GM12872 (cell line): ENCODE measurements around the gene DCT.

ENCODE experiments used
- TF ChIP-seq, protein P1 (sequence below): IDR thresholded peaks from 3 replicates; pipeline ENCODE4 v1.5.1; 2011; ENCODE audit warnings: low read depth, mild to moderate bottlenecking, low read length, moderate library complexity; ENCODE audit not compliant: insufficient read depth

Gene DCT

DNA sequence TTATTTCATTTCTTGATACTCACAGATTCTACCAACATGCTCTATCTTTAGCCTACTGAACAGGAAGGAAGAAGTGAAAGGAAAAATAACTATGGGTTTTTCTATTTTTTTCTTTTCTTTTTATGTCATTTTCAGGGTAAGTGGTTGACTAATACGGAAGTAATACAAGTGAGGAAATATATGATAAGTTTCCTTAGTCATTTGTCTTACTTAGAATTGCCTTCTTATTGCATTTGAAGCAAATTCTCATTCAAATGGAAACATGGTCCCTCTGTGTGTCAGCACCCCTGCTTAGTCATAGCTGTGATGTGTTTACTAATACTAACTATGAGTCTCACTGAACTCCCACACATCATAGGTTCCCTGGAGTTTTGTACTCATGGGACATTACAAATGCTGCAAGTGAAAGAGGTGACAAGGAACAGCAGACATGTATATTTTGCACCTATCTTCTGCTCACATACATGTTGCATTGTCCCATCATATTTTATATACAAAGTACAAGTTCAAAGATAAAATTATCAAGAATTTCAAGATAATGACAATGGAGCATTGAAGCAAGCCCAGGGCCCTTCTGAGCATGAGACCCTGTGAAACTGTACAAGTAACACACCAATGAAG, 60.1 kb downstream of the DCT start:
- TF ChIP-seq, protein P1, sequence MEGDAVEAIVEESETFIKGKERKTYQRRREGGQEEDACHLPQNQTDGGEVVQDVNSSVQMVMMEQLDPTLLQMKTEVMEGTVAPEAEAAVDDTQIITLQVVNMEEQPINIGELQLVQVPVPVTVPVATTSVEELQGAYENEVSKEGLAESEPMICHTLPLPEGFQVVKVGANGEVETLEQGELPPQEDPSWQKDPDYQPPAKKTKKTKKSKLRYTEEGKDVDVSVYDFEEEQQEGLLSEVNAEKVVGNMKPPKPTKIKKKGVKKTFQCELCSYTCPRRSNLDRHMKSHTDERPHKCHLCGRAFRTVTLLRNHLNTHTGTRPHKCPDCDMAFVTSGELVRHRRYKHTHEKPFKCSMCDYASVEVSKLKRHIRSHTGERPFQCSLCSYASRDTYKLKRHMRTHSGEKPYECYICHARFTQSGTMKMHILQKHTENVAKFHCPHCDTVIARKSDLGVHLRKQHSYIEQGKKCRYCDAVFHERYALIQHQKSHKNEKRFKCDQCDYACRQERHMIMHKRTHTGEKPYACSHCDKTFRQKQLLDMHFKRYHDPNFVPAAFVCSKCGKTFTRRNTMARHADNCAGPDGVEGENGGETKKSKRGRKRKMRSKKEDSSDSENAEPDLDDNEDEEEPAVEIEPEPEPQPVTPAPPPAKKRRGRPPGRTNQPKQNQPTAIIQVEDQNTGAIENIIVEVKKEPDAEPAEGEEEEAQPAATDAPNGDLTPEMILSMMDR: no peak

DNA sequence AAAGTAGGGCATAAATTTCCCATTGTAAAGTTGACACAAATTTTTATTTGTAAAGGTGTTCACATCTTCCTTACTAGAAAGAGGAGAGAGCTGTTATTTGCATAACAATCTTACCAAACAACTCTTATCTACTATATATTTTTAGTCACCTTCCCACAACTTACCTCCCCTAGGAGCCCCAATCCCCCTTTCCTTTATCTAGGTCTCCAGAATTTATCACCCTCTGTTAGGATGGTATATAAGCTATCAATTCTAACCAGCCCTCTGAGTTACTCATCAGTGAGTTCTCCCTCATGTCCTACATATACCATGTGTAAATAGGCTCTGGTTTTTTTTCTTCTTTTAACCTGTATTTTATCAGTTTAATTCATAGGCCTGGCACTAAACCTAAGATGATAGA, 62.2 kb downstream of the DCT start:
- TF ChIP-seq, protein P1: no peak

DNA sequence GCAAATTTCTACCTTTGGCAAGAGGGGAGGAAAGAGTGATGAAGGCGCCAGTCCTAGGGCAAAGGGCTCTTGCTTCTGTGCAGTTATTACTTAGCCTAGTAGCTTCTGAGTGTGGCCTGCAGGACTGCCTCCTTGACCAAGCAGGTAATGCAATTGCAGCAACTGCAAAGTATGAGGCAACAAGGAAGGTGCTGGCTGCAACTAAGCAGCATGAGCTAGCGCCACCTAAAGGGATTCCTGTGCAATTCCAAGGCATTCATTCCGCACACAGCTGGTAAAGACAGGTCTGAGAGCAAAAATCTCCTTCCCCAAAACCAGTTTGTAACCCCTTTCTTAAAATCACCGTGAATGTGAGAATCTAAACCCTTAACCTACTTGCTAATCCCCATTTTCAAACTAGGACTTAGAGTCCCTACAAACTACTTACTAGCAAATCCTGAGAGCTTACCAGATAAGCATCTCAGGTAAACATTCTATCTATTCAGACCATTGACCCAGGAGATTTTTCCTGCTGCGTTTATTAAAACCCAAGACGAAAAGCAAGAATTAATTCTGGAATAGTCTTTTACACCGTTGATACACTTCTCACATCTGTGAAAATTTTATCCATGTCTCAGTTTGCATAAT, 62.9 kb downstream of the DCT start:
- TF ChIP-seq, protein P1: peak; percentile 44; the same call in 2 of the 3 replicates

DNA sequence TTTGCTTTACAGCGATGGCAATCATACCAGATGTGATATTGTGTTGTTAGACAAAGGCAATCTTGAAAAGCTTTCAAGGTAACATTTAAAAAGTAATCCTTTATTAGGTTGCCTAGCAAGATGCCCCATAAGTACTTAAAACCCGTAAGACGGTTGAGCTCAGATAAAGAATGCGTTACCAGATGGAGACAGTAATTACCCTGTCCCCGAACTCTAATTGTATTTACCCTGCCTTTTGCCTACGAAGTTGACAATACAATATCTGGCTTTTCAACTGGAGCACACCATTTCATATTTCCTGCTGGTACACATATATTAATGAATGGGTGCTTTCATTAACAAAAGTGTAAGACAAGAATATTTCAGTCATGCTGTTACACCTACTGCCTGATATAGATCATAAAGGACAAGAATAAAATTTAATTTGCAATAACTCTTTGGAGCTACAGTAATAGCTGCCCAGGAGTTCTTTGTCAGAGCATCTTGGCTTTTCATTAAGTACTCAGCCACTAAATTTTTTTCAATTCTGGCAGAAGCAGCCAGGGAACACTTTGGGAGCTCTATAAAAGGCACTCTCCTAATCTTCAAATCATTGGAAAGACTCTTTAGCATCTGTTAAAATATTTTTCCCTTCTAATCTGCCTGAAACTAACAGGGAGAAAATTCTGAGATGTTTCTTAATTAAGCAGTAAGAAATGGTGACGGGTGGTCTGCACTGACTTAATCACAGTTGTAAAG, 63.8 kb downstream of the DCT start:
- TF ChIP-seq, protein P1: no peak

DNA sequence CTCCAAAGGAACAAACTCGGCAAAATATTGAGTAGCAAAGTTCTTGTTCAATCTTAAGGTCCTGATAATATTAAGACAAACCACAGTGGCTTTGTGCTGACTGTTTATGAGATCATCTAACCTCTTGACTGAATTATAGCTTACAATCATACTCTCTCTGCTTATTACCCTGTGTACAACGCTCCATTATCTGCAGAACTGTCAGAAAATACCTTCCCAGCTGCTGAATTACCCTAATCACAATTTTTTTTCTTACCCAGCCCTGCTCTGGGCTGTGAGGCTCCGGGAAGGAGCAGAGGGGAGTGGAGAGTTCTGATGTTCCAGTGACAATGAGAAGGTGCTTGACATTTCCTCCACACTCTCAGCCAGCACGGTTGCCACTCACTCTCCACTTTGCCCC, 64.8 kb downstream of the DCT start:
- TF ChIP-seq, protein P1: no peak

DNA sequence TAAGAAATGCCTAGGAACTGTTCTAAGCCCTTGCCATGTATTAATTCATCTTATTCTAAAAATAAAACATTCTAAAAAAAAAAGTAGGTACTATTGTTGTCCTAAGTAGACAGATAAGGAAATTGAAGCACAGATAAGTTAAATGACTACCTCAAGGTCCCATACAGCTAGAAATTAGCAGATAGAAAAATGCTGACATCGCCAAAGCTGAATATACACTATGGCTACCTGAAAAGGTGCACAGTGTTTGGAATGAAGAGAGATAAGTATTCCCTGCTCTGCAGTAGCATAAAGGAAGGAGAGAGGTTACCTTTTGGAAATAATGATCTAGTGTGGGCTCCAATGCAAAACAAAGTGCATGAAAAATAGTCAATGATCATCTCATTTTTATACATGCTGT, 65.3 kb downstream of the DCT start:
- TF ChIP-seq, protein P1: no peak

DNA sequence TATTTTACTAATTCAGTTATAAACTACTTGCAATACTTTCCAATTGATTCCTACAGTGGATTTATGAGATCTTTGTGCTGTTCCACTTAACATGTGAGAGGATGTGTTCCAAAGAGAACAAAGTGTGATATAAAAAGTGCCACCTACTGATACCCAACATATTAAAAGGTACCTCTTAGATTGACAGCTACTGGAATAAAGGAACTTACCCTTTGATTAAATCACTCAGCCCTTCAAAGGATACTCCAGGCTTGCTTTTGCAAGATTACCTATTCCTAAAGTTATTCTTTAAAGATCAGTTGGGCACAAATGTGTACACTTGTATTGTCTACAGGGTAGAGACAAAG, 65.9 kb downstream of the DCT start:
- TF ChIP-seq, protein P1: no peak
